ENCODE measurements around the gene NLE1. TPM values are rescaled to one million over a fixed set of nuclear protein-coding genes. Genes with fewer than 3 reads are reported as not detected.

NLE1 gene
- total RNA-seq, 6 experiments from 2014 or later: 15.2 to 21.0 (median 18.5) TPM

- H3K9me3 Mint-ChIP-seq: no peaks in the 10 kb centered on the region
- H3K36me3 Mint-ChIP-seq (ENCODE audit: low read depth): no peaks in the 10 kb centered on the region
- peaks cover 11% of the 10 kb centered on the region for H3K27me3 Mint-ChIP-seq (ENCODE audit: insufficient read depth)
- H3K4me3 Mint-ChIP-seq: no peak overlapping the region
- H3K4me1 Mint-ChIP-seq (ENCODE audit: low read depth): peaks cover 18% of the 10 kb centered on the region
- H3K27ac Mint-ChIP-seq: no peak overlapping the region
- DNase-seq: no peak
- TF ChIP-seq CTCF (IDR thresholded peaks at IDR 0.05): no peak
These were observed 24.9 kb upstream of the NLE1 start for GRCh38 chr17:35167046-35167445.

GRCh38 chr17:35166526-35166925 is 24.4 kb upstream of the NLE1 start:
- H3K4me1 Mint-ChIP-seq (ENCODE audit: low read depth): peaks cover 12% of the 10 kb centered on the region
- no peak for TF ChIP-seq CTCF (IDR thresholded peaks at IDR 0.05)
- no peaks in the 10 kb centered on the region for H3K9me3 Mint-ChIP-seq
- DNase-seq: no peak
- peaks cover 13% of the 10 kb centered on the region for H3K27me3 Mint-ChIP-seq (ENCODE audit: insufficient read depth)
- no peaks in the 10 kb centered on the region for H3K36me3 Mint-ChIP-seq (ENCODE audit: low read depth)
- no peak overlapping the region for H3K27ac Mint-ChIP-seq
- no peak overlapping the region for H3K4me3 Mint-ChIP-seq

GRCh38 chr17:35164716-35165115 is 22.6 kb upstream of the NLE1 start:
- TF ChIP-seq CTCF (IDR thresholded peaks at IDR 0.05): no peak
- no peak for DNase-seq
- peaks cover 10% of the 10 kb centered on the region for H3K27me3 Mint-ChIP-seq (ENCODE audit: insufficient read depth)

GRCh38 chr17:35163886-35164285 is 21.8 kb upstream of the NLE1 start:
- no peak overlapping the region for H3K27ac Mint-ChIP-seq
- peaks cover 12% of the 10 kb centered on the region for H3K27me3 Mint-ChIP-seq (ENCODE audit: insufficient read depth)
- no peak overlapping the region for H3K4me3 Mint-ChIP-seq
- TF ChIP-seq CTCF (IDR thresholded peaks at IDR 0.05): no peak
- DNase-seq: no peak
- peaks cover 11% of the 10 kb centered on the region for H3K4me1 Mint-ChIP-seq (ENCODE audit: low read depth)
- no peaks in the 10 kb centered on the region for H3K9me3 Mint-ChIP-seq
- no peaks in the 10 kb centered on the region for H3K36me3 Mint-ChIP-seq (ENCODE audit: low read depth)

More at GRCh38 chr17:35164716-35165115, 22.6 kb upstream of the NLE1 start:
- Mint-ChIP-seq H3K27ac (no peak overlapping the region), H3K4me3 (no peak overlapping the region), H3K36me3 (ENCODE audit: low read depth) (no peaks in the 10 kb centered on the region), H3K9me3 (no peaks in the 10 kb centered on the region), H3K4me1 (ENCODE audit: low read depth) (peaks cover 11% of the 10 kb centered on the region)

GRCh38 chr17:35162755-35163154 is 20.7 kb upstream of the NLE1 start:
- Mint-ChIP-seq H3K27ac (no peak overlapping the region), H3K36me3 (ENCODE audit: low read depth) (no peaks in the 10 kb centered on the region), H3K4me3 (no peak overlapping the region), H3K27me3 (ENCODE audit: insufficient read depth) (peaks cover 15% of the 10 kb centered on the region), H3K4me1 (ENCODE audit: low read depth) (peaks cover 7% of the 10 kb centered on the region), H3K9me3 (no peaks in the 10 kb centered on the region)
- no peak for TF ChIP-seq CTCF (IDR thresholded peaks at IDR 0.05)
- no peak for DNase-seq

- H3K9me3 Mint-ChIP-seq: no peaks in the 10 kb centered on the region
- H3K27me3 Mint-ChIP-seq (ENCODE audit: insufficient read depth): peaks cover 20% of the 10 kb centered on the region
- no peaks in the 10 kb centered on the region for H3K4me1 Mint-ChIP-seq (ENCODE audit: low read depth)
- no peak overlapping the region for H3K4me3 Mint-ChIP-seq
- DNase-seq: no peak
- no peak for TF ChIP-seq CTCF (IDR thresholded peaks at IDR 0.05)
- H3K36me3 Mint-ChIP-seq (ENCODE audit: low read depth): no peaks in the 10 kb centered on the region
- H3K27ac Mint-ChIP-seq: no peak overlapping the region
These were observed 19.2 kb upstream of the NLE1 start for GRCh38 chr17:35161281-35161761.

Data from HFFc6 (cell line).